ENCODE data around the gene FAM240B. TPM values are rescaled to one million over a fixed set of nuclear protein-coding genes. Genes with fewer than 3 reads are reported as not detected.

FAM240B gene
- total RNA-seq: not detected
- polyA plus RNA-seq: not detected
- total RNA-seq: not detected

GRCh38 chr9:38720083-38720745, at the start of gene FAM240B:
Gene FAM240B, minus strand, starts transcription at chr9:38720133. Its CDS starts 16,134 bp downstream, at chr9:38703999.
- CTCF ChIA-PET: no interaction called here

DNA sequence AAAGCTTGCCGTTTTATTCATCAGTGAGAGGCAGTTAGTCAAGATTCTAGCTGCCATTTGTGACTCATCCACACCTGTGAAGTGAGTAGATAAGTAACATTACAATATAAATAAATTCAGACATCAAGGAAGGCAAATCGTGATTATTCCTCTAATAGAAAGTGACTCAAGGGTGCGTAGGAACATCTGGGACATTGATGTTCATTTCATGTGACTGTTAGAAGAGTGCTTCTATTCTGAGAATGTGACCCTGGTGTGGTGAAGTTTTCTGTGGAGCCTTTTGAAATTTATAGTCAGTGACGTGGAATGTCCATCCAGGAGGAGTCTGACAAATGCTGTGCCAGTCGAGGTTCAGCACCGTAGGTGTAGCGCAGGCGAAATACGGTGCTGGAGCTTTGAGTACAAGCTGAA, 48.4 kb upstream of the FAM240B start:
- CTCF ChIA-PET: no interaction called here
- no peaks in the 10 kb centered on the region for H3K27me3 ChIP-seq (ENCODE audit: control insufficient read depth in 2 of 2, insufficient read depth in 2 of 2, low read length in 2 of 2)
- H3K27ac ChIP-seq (ENCODE audit: low read depth, low read length): no peak overlapping the region
- no peak for ATAC-seq
- Mint-ChIP-seq H3K27ac (no peak overlapping the region), H3K36me3 (no peaks in the 10 kb centered on the region), H3K4me3 (no peak overlapping the region), H3K4me1 (no peaks in the 10 kb centered on the region), H3K27me3 (peaks cover 0 to 39% (median 15%) of the 10 kb centered on the region in 5 donors), H3K9me3 (peaks cover 0 to 11% (median 3%) of the 10 kb centered on the region in 11 donors)
- intact Hi-C loops (cut with micrococcal nuclease): no loop called here
- POLR2A ChIA-PET: no interaction called here
- H3K4me3 ChIP-seq (ENCODE audit: low read length): no peak overlapping the region
- no peaks in the 10 kb centered on the region for H3K4me1 ChIP-seq (ENCODE audit: control insufficient read depth in 2 of 2, insufficient read depth in 2 of 2, low read length in 2 of 2)
- no peak for DNase-seq
- no peaks in the 10 kb centered on the region for H3K36me3 ChIP-seq (ENCODE audit: control insufficient read depth in 2 of 3, insufficient read depth in 3 of 3, low read length in 3 of 3)
- no peaks in the 10 kb centered on the region for H3K9me3 ChIP-seq (ENCODE audit: control insufficient read depth in 2 of 3, low read length in 3 of 3)

More at GRCh38 chr9:38720083-38720745, at the start of gene FAM240B:
- H3K9me3 ChIP-seq (ENCODE audit: control insufficient read depth in 2 of 3, low read length in 3 of 3): no peaks in the 10 kb centered on the region
- no peak within 1 kb of the TSS for H3K4me3 ChIP-seq (ENCODE audit: low read length)
- DNase-seq (no peak), ATAC-seq (no peak)
- intact Hi-C loops (cut with micrococcal nuclease): no loop called here
- Mint-ChIP-seq H3K4me1 (no peaks in the 10 kb centered on the region), H3K4me3 (no peak within 1 kb of the TSS), H3K9me3 (no peaks in the 10 kb centered on the region), H3K27ac (no peak within 1 kb of the TSS), H3K27me3 (peaks cover 0 to 21% (median 5%) of the 10 kb centered on the region in 5 donors), H3K36me3 (no peaks in the 10 kb centered on the region)
- H3K4me1 ChIP-seq (ENCODE audit: control insufficient read depth in 2 of 2, insufficient read depth in 2 of 2, low read length in 2 of 2): no peaks in the 10 kb centered on the region
- H3K27me3 ChIP-seq (ENCODE audit: control insufficient read depth in 2 of 2, insufficient read depth in 2 of 2, low read length in 2 of 2): no peaks in the 10 kb centered on the region
- no peaks in the 10 kb centered on the region for H3K36me3 ChIP-seq (ENCODE audit: control insufficient read depth in 2 of 3, insufficient read depth in 3 of 3, low read length in 3 of 3)
- POLR2A ChIA-PET: no interaction called here
- H3K27ac ChIP-seq (ENCODE audit: low read depth, low read length): no peak within 1 kb of the TSS

DNA sequence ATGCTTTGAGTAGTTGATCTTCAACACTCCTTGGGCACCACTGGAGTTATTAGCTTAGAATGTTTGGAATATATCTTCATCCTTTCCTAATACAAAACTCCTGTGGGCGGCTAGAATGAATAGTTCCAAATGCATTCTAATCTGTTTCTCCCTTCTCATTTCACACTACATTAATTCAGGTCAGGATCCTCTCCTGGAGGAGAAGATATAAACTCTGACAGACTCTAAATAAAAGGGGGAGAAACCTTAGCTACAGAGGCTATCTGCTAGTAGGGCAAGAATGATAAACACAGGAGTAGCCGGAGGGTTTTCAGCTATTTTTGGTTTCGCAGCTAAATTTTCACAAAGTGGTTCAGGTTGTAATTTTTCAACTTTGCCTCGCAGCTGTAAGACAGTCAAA, 45.2 kb upstream of the FAM240B start:
- no peaks in the 10 kb centered on the region for H3K36me3 Mint-ChIP-seq
- peaks cover 0 to 31% (median 19%) of the 10 kb centered on the region in 5 donors for H3K27me3 Mint-ChIP-seq
- H3K27ac ChIP-seq (ENCODE audit: low read depth, low read length): no peak overlapping the region
- H3K36me3 ChIP-seq (ENCODE audit: control insufficient read depth in 2 of 3, insufficient read depth in 3 of 3, low read length in 3 of 3): no peaks in the 10 kb centered on the region
- intact Hi-C loops (cut with micrococcal nuclease): no loop called here
- no peak overlapping the region for H3K4me3 Mint-ChIP-seq
- ChIA-PET CTCF (no interaction called here), POLR2A (no interaction called here)
- ATAC-seq: no peak
- H3K4me1 Mint-ChIP-seq: no peaks in the 10 kb centered on the region
- H3K4me1 ChIP-seq (ENCODE audit: control insufficient read depth in 2 of 2, insufficient read depth in 2 of 2, low read length in 2 of 2): no peaks in the 10 kb centered on the region
- H3K27me3 ChIP-seq (ENCODE audit: control insufficient read depth in 2 of 2, insufficient read depth in 2 of 2, low read length in 2 of 2): no peaks in the 10 kb centered on the region
- DNase-seq: no peak
- no peak overlapping the region for H3K27ac Mint-ChIP-seq
- peaks cover 0 to 11% (median 3%) of the 10 kb centered on the region in 11 donors for H3K9me3 Mint-ChIP-seq
- H3K4me3 ChIP-seq (ENCODE audit: low read length): no peak overlapping the region
- H3K9me3 ChIP-seq (ENCODE audit: control insufficient read depth in 2 of 3, low read length in 3 of 3): no peaks in the 10 kb centered on the region

DNA sequence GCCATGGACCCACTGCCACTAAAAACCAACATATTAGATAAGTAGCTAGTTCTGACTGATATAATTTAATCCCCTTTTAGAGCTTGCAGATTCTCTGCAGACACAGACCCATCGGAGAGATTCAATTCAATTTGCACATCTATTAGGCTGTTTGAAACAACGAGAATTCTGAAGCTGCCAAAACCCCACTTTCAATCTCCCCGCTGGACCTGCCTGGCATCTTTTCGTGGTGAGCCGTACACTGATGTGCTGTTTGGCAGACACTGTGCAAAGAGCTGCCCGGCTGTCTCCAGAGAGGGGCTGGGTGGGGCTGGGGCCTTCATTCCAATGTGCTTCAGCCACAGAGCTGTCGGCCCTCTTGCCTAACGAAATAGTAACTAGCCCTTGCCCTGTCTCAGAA, 42.1 kb upstream of the FAM240B start:
- DNase-seq (no peak), ATAC-seq (no peak)
- Histone ChIP-seq H3K36me3 (ENCODE audit: control insufficient read depth in 2 of 3, insufficient read depth in 3 of 3, low read length in 3 of 3) (no peaks in the 10 kb centered on the region), H3K27ac (ENCODE audit: low read depth, low read length) (no peak overlapping the region), H3K4me1 (ENCODE audit: control insufficient read depth in 2 of 2, insufficient read depth in 2 of 2, low read length in 2 of 2) (no peaks in the 10 kb centered on the region), H3K4me3 (ENCODE audit: low read length) (no peak overlapping the region), H3K9me3 (ENCODE audit: control insufficient read depth in 2 of 3, low read length in 3 of 3) (no peaks in the 10 kb centered on the region), H3K27me3 (ENCODE audit: control insufficient read depth in 2 of 2, insufficient read depth in 2 of 2, low read length in 2 of 2) (no peaks in the 10 kb centered on the region)
- Mint-ChIP-seq H3K9me3 (peaks cover 0 to 5% (median 0%) of the 10 kb centered on the region in 11 donors), H3K36me3 (no peaks in the 10 kb centered on the region), H3K4me1 (no peaks in the 10 kb centered on the region), H3K4me3 (no peak overlapping the region), H3K27ac (no peak overlapping the region), H3K27me3 (peaks cover 0 to 26% (median 22%) of the 10 kb centered on the region in 5 donors)
- intact Hi-C loops (cut with micrococcal nuclease): no loop called here
- CTCF ChIA-PET: no interaction called here
- POLR2A ChIA-PET: no interaction called here

- Mint-ChIP-seq H3K27me3 (peaks cover 0 to 26% (median 22%) of the 10 kb centered on the region in 5 donors), H3K27ac (no peak overlapping the region), H3K4me1 (no peaks in the 10 kb centered on the region), H3K9me3 (peaks cover 0 to 4% (median 0%) of the 10 kb centered on the region in 11 donors), H3K4me3 (no peak overlapping the region), H3K36me3 (no peaks in the 10 kb centered on the region)
- Histone ChIP-seq H3K27ac (ENCODE audit: low read depth, low read length) (no peak overlapping the region), H3K36me3 (ENCODE audit: control insufficient read depth in 2 of 3, insufficient read depth in 3 of 3, low read length in 3 of 3) (no peaks in the 10 kb centered on the region), H3K4me3 (ENCODE audit: low read length) (no peak overlapping the region), H3K27me3 (ENCODE audit: control insufficient read depth in 2 of 2, insufficient read depth in 2 of 2, low read length in 2 of 2) (no peaks in the 10 kb centered on the region), H3K9me3 (ENCODE audit: control insufficient read depth in 2 of 3, low read length in 3 of 3) (no peaks in the 10 kb centered on the region), H3K4me1 (ENCODE audit: control insufficient read depth in 2 of 2, insufficient read depth in 2 of 2, low read length in 2 of 2) (no peaks in the 10 kb centered on the region)
- CTCF ChIA-PET: no interaction called here
- POLR2A ChIA-PET: no interaction called here
- intact Hi-C loops (cut with micrococcal nuclease): no loop called here
- DNase-seq: no peak
- no peak for ATAC-seq
Measured at GRCh38 chr9:38761339-38761738, 41.4 kb upstream of the FAM240B start.

DNA sequence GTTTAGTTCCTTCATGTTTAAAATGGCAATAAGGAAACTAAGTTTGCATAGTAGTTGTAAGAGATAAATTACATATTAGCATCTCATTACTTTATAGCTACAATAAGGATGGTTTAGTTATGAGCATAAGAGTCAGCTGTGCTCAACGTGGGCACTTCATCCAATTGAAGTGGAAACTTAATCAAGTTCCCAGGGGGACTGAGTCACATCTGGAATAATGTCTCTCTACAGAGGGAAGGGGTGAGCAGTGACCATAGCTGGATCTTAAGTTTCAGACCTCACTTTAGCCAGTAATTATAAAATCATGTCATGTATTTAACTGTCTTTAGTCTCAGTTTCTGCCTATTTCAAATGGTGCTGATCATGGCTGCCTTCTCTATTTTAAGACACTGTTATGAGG, 36.8 kb upstream of the FAM240B start:
- ChIA-PET CTCF (no interaction called here), POLR2A (no interaction called here)
- no peak overlapping the region for H3K4me3 ChIP-seq (ENCODE audit: low read length)
- H3K36me3 ChIP-seq (ENCODE audit: control insufficient read depth in 2 of 3, insufficient read depth in 3 of 3, low read length in 3 of 3): no peaks in the 10 kb centered on the region
- no peak overlapping the region for H3K27ac ChIP-seq (ENCODE audit: low read depth, low read length)
- no peak overlapping the region for H3K27ac Mint-ChIP-seq
- H3K4me3 Mint-ChIP-seq: no peak overlapping the region
- ATAC-seq (no peak), DNase-seq (no peak)
- H3K9me3 ChIP-seq (ENCODE audit: control insufficient read depth in 2 of 3, low read length in 3 of 3): no peaks in the 10 kb centered on the region
- H3K27me3 Mint-ChIP-seq: peaks cover 0 to 33% (median 13%) of the 10 kb centered on the region in 5 donors
- H3K4me1 ChIP-seq (ENCODE audit: control insufficient read depth in 2 of 2, insufficient read depth in 2 of 2, low read length in 2 of 2): no peaks in the 10 kb centered on the region
- H3K9me3 Mint-ChIP-seq: no peaks in the 10 kb centered on the region
- H3K36me3 Mint-ChIP-seq: no peaks in the 10 kb centered on the region
- intact Hi-C loops (cut with micrococcal nuclease): no loop called here
- H3K4me1 Mint-ChIP-seq: no peaks in the 10 kb centered on the region
- H3K27me3 ChIP-seq (ENCODE audit: control insufficient read depth in 2 of 2, insufficient read depth in 2 of 2, low read length in 2 of 2): no peaks in the 10 kb centered on the region

GRCh38 chr9:38747941-38748340, 28.0 kb upstream of the FAM240B start:
- H3K27ac Mint-ChIP-seq: no peak overlapping the region
- Histone ChIP-seq H3K36me3 (ENCODE audit: control insufficient read depth in 2 of 3, insufficient read depth in 3 of 3, low read length in 3 of 3) (no peaks in the 10 kb centered on the region), H3K4me3 (ENCODE audit: low read length) (no peak overlapping the region), H3K27me3 (ENCODE audit: control insufficient read depth in 2 of 2, insufficient read depth in 2 of 2, low read length in 2 of 2) (no peaks in the 10 kb centered on the region), H3K9me3 (ENCODE audit: control insufficient read depth in 2 of 3, low read length in 3 of 3) (no peaks in the 10 kb centered on the region), H3K27ac (ENCODE audit: low read depth, low read length) (no peak overlapping the region), H3K4me1 (ENCODE audit: control insufficient read depth in 2 of 2, insufficient read depth in 2 of 2, low read length in 2 of 2) (no peaks in the 10 kb centered on the region)
- intact Hi-C loops (cut with micrococcal nuclease): no loop called here
- H3K4me3 Mint-ChIP-seq: no peak overlapping the region
- DNase-seq: no peak
- H3K27me3 Mint-ChIP-seq: peaks cover 0 to 21% (median 17%) of the 10 kb centered on the region in 5 donors
- no peaks in the 10 kb centered on the region for H3K4me1 Mint-ChIP-seq
- CTCF ChIA-PET: no interaction called here
- H3K36me3 Mint-ChIP-seq: no peaks in the 10 kb centered on the region
- POLR2A ChIA-PET: no interaction called here
- ATAC-seq: no peak
- no peaks in the 10 kb centered on the region for H3K9me3 Mint-ChIP-seq

Data from naive thymus-derived CD4-positive, alpha-beta T cell (primary cell).